NCI-H128 (cell line): ENCODE results near the gene HOXC11.

Experiments
- DNase-seq: peaks from one replicate; lab custom pipeline; 2025; ENCODE audit not compliant: unreplicated experiment; lab: John Stamatoyannopoulos, UW

HOXC11 gene

DNA sequence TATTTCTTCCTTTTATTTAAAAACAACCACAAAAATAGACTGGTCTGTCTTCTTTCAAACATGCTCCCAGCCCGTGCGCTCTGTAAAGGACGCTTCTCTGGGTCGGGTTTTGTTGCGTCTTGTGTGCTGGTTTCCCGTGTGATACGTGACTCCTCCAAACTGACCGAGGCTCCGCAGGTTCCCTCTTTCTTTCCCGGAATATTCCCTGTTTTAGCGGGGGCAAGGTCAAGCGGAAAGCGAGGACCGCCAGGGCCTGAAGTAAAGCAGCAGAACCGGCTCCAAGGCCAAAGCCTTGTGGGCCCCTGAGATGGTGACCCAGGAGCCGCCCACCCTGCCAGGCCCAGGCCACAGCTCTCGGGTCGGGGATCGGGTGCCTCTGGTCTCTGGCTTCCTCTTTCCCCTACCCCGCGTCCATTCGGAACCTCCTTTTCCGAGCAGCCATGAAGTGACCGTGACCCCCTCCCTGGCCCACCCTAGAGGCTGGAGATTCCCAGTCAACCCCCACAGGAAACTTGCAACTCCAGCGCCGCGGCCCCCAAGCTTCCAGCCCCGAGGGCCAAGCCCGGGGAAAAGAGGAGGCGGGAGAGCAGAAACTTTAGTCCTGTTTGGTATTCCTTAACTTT lies 11.1 kb downstream of the HOXC11 start:
- no peak for DNase-seq

DNA sequence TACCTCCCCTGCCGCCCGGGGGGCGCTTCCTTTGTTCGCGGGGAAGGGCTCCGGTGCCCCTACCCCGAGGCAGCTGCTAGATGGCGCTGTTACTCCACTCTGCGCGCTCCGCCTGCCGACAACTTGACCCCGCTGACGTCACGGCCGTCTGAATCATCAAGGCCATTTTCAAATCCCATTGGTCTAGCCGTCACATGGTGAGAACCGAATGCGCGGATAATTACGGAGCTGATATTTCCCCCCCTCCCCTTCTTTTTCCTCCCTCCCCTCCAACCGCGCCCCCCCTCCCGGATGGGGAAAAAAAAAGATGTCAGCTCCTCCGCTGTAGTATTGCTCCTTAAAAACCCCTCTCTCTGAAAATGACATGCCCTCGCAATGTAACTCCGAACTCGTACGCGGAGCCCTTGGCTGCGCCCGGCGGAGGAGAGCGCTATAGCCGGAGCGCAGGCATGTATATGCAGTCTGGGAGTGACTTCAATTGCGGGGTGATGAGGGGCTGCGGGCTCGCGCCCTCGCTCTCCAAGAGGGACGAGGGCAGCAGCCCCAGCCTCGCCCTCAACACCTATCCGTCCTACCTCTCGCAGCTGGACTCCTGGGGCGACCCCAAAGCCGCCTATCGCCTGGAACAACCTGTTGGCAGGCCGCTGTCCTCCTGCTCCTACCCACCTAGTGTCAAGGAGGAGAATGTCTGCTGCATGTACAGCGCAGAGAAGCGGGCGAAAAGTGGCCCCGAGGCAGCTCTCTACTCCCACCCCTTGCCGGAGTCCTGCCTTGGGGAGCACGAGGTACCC lies 12.2 kb downstream of the HOXC11 start, which contains the start of gene HOXC10:
Gene HOXC10 (plus strand): TSS at position 246 of the 791 bp plus-strand sequence. CDS start 114 bp downstream, at position 360.
- DNase-seq, result no peak

DNA sequence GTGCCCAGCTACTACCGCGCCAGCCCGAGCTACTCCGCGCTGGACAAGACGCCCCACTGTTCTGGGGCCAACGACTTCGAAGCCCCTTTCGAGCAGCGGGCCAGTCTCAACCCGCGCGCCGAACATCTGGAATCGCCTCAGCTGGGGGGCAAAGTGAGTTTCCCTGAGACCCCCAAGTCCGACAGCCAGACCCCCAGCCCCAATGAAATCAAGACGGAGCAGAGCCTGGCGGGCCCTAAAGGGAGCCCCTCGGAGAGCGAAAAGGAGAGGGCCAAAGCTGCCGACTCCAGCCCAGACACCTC lies 12.7 kb downstream of the HOXC11 start:
- DNase-seq, result no peak

DNA sequence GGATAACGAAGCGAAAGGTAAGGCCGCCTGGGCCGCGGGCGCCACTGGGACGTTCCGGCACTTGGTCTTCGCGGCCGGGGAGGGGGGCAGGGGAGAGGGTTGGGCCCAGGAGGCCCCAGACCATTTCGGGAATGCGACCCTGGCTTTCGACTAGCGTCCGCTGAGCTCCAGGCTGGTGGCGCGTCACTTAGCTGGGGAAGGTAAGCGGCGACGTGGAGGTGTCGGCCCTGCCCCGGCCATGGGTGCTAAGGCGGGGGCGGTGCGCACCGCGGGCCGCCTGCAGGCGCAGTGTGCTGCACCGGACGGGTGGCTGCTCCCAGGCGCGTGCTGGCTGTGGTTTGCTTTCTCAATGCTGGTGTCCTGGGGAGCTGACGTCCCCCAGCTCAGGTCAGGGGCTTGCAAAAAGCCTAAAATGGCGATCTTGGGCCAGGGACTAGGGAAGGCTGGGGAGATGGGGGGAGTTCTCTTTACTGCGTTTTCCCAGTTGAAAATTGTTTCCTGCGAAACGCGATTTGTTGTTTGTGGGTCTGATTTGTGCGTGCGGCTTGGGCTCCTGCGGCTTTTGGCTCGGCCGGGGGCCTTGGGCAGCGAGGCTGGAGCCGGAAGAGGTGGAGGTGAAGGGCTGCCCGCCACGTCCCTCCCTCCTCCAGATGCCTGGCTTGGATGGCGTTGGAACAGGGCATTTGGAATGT lies 13.2 kb downstream of the HOXC11 start:
- no peak for DNase-seq

DNA sequence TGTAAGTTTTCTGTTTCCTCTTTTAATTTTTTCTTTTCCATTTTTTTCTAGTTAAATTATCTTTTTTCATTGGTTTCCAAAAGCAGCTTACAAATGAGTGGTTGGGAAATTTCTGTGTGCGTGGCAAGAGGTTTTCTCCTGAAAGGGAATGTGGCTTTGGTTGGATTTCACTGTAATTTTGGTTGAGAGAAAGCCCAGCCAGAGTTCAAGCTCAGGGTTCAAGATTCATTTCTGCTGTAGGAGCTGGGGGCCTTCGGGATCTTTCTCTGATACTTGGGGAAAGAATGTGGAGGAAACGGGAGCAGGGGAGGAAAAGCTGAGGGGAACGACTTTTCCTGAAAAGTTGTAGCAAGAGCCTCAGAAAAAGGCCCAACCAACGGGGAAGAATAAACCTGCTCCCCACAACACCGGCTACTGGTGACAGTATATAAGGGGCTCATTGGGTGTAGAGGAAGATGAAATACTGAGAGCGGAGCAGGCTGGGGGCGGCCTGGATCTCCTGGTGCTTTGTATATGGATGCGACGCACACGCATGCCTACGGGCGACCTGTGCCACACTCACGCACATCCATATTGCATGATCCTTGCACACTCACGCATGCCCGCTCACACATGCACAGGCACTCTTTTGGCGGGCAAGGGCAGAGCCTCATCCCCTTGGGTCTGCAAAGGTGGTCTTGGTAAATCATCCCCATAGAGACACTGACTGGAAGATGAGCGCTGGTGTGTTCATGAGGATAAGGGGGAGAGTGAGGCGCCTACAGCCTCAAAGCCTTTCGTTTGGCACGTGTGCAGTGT lies 14.0 kb downstream of the HOXC11 start:
- DNase-seq, result no peak

DNA sequence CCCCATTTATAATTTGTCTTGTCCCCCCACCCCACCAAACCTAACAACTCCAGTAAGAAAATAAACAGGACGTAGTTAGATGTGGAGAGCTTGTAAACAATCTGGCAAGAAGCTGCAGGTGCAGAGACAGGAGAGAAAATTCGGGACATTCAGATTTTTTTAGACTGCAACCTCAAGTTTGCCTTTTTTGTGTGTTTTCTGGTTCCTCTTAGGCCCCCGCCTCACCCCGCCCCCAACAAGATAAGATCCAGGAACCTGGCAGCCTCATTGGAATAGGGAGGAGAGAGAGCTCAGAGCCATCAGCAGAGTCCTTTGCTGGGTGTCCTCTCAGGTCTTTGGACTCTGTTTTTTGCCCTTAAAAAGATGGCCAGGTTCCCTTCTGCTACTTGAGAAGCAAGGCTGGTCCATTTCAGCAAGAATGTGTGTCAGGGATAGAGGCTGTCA lies 14.9 kb downstream of the HOXC11 start:
- DNase-seq, result no peak

DNA sequence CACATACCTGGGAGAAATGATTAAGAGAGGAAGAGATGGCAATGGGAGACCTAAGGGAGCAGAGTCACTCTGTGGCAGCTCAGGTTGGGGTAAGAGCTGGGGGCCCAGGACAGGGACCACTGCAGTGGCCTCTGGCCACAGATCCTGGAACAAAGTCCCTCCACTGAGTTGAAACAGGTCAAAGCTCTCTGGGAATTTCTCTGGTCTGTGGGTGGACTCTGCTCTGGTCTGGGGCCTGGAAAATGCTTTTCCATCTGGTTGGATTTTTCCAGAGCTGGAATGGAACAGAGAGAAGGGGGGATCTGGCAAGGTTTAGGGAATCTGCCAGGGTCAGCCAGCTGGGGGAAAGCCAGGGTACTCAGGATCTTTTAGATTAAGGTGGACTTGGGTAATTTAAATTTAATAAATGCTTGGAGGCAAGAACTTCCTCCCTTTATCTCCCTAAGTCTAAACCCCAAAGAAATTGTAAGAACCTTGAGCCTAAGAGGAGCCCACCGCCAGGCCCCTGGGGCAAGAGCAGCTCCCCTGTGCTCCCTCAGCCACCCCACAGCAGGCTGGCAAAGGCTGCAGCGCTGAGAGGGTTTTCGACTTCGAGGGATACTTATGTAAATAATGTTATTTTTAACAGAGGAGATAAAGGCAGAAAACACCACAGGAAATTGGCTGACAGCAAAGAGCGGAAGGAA lies 15.8 kb downstream of the HOXC11 start:
- DNase-seq, result no peak

DNA sequence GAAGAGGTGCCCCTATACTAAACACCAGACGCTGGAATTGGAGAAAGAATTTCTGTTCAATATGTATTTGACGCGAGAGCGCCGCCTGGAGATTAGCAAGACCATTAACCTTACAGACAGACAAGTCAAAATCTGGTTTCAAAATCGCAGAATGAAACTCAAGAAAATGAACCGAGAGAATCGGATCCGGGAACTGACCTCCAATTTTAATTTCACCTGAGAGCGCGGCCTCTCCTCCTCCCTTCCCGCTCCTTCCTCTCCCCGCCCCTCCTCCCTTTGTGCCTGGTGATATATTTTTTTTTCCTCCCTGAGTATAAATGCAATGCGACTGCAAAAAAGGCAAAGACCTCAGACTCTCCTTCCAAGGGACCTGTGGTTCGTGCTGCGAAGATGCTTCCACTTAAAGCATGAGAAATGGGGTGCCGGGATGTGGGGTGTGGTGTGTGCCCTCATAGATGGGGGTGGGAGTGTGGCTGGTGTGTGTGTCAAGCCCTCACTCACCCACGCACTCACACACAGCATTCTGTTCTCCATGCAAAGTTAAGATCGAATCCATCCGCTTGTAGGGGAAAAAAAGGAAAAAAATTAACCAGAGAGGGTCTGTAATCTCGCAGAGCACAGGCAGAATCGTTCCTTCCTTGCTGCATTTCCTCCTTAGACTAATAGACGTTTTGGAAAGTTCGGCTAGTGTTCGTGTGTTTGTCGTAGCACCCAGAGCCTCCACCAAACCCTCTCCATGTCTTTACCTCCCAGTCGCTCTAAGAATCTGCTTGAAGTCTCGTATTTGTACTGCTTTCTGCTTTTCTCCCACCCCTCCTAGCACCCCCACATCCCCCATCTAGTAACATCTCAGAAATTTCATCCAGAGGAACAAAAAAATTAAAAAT lies 16.5 kb downstream of the HOXC11 start:
- DNase-seq, result no peak

DNA sequence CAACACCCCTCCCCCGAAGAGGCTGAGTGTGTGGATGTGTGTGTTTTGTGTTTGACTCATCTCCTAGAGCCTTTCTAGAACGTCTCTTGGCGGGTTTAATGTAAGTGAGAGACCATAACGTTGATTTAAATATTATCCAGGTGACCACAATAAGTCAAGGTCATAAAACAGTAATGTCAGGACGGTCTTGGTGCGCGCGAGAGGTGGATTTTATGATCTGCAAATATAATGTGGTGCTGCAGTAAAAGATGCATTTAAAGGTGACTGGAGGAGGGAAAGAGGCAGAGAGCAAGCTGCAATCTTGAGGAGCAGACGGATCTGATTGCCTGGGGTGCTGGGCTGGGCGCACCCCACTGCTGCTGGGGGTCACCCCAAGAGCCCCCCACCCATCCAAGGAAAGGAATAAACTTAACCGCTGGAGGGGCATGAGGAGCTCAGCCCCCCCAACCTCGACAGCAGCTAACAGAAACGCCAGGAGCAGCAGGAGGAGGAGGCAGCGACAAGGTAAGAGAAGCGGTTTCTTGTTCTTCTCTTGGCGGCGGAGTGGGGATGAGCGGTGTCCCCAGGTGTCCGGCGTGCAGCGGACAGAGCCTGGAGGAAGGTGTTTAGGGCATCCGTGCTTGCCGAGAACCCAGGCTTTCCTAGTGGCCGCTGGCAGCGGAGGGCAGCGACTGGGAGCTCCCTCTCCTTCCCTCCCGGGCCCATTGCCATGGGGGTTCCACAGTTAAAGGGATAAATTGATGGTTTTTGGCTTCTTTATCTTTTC lies 17.6 kb downstream of the HOXC11 start:
- no peak for DNase-seq

DNA sequence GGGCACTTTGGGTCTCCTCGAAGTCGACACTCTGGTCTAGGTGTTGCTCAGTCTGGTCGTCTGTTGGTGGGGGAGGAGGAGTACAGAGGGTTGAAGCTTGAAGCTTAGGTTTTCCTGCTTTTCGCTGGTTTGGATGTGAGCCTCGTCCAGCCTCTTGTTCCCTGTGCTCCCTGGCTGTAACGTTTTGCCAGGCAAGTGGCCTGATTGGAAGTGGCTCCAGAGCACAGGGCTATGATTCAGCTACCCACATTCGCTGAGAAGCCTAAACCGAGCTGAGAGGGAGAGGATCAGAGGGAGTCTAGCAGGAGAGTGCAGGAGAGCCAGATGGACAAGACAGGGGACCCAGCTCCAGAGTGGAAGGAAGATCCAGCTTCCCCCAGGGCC lies 18.1 kb downstream of the HOXC11 start:
- no peak for DNase-seq

DNA sequence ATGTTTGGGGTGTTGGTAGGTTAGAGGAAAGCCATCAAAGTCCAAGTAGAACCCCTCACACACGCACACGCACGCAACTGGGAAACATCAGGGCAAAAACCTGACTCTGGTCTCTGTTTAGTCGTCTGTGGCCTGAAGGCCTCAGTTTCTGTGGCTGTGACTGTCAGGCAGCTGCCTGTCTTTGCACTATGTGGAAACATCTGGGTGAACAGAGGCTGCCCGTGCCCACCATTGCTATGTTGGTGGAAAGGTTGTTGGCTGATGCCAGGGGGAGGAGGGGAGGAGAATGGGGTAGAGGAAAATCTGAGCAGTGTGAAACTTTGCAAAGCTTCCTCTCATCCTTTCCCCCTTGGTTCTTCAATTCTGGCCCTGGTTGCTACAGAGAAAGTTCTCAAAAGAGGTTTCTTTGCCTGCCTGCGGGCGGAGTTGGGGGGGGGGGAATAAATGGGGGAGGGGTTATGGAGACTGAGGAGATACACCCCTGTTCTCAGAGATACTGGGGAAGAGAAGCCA lies 19.5 kb downstream of the HOXC11 start:
- no peak for DNase-seq

DNA sequence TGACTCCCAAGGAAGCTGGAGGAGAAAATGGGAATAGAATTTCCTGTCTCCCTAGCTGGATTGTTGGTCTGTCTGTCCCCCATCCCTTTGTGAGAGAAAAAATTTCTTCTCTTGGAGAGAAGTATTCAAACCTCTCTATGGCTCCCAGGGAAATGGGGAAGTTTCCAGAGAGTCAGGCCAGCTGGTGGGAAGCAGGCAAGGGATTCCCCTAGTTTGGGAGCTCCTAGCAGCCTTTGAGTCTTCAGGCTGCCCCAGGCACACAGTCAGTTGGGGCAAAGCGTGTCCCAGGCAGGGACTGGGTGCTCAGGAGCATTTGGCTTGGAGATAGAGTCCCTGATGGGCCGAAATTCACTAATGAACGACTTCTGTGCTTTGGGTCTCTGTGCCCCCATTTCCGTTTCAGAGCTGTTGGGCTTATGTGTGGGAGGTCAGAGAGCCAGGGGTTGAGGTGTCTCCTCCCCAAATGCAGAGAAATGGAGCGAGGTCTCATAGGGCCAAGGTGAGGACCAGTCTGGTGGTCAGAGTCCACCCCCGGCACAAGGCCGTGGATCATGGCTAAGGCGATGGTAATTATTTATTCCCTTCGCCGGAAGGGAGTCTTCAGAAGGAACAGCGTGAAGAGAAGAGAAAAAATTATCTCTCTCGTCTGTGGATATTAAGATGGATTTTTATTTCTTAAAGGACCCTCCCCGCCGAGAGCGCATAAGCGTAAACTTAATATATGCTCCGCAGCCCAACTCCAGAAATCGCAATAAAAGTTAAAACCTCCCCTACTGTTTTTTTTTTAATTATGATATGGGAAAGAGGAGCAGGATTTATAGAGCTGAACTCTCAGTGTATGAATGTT lies 20.5 kb downstream of the HOXC11 start:
- no peak for DNase-seq

DNA sequence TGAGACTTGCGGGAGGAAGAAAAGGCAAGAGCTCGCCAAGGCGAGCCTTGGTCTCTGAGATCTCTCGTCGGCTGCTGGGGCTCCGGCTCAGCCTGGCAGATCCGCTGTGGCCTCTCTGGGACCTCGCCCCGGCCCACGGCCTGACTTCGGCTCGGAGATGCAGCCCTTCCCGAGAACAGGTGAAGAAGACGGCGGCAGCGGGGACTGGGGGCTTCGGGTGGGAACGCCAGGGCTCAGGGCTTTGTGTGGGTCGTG lies 21.0 kb downstream of the HOXC11 start:
- no peak for DNase-seq

DNA sequence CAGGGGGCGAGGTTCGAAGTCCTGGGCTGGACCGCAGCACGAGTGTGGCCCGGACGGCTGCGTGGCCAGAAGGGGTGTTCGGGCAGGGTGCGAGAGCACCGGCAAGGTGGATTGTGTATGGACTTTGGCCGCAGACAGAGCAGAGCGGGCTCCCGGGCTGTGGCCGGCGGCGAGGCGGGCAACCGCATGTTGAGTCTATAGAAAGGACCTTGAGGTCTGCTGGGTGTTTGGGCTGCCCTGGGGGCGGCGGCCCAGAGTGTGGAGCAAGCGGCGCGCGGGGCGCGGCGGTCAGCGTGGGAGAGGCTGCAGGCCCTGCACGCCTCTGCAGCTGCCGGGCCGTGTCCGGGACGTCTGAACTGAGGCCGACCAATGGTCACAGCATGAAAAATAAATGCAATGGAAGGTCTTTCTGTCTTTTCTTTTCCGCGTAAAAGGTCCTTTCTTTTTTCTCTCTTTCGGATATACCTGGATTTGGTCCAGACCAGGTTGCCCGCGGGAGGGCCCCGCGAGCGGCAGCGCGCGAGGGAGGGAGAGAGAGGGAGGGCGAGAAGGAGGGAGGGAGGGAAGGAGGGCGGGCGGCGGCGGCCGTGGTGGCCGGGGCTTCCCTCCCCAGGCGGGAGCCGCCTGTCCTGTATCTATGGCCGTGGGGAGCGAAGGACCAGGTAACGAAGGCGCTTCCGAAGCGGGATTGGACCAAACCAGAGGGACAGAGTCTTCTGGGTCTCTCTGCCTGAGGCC lies 21.5 kb downstream of the HOXC11 start:
- no peak for DNase-seq

DNA sequence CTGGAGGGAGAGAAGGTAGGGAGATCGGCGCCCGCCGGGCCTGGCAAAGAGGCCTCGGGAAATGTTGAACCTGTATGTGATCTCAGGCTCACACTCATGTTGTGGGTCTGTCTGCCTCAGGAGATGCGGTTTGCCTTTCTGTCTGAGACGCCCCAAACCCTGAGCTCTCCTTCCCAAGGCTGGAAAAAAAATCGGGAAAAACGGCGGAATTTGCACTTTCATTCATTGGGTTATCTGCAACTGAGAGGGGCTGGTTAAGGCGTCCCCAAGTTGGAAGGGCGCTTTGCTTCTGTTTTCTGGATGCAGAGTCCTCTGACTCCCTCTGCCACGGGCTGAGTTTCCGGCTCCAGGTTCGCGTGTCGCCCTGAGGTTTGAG lies 22.1 kb downstream of the HOXC11 start:
- no peak for DNase-seq

DNA sequence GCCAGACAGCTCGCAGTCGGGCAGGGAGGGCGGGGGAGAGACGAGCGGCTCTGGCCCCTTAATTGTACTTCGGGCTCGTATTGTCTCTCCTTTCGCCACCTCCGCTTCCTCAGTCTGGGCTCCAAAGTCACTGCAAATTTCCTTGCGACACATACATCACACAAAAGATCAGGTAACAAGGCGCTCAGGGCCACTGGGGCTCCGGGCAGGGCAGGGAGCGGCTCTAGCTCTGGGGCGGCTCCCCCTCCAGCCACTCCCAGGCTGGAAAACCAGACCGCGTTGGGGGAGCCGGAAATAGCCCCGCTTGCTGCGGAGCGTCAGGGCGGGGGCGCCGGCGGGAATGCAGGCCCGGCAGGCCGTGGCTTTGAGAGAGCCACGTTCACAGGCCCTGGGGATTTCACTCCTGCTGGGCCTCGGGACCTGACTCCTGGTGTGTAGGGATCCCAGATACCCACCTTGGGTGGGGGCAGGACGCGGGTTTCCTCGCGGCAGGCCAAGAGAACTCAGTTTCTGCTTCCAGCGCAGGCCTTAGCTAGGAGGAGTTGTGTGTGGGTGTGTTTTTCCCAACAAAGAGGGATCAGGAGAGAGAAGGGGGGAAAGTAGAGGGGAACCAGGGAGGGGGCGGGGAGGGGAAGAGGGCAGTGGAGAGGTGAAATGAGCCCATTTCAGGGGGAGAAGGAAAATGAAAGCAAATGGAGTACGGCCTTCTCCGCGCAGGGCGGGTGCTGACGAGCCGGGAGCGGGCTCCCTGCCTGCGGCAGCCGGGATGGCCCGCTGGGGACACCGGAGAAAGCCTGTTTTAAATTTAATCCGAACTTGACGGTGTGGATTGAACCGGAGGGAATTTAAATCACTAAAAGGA lies 22.7 kb downstream of the HOXC11 start:
- DNase-seq, result no peak
